Upper lobe of right lung (tissue), 1 donor: ENCODE data around the gene MEIOB. TPM values are rescaled to one million over a fixed set of nuclear protein-coding genes. Genes with fewer than 3 reads are reported as not detected.

Source experiments
- ATAC-seq: fragments of 200-7000 bp; cut with Tn5 transposase; one replicate; pipeline ENCODE4 v1.9.1; 2020; ENCODE audit warnings: mild to moderate bottlenecking, moderate library complexity
- DNase-seq: peaks from one replicate; pipeline ENCODE4 v3.0.0-alpha.2; 2020
- H3K27ac ChIP-seq: fragments of 200-600 bp; one replicate; pipeline ENCODE4 v1.8.0; 2022
- H3K27me3 ChIP-seq: fragments of 200-600 bp; one replicate; pipeline ENCODE4 v1.8.0; 2022; ENCODE audit warnings: mild to moderate bottlenecking
- H3K36me3 ChIP-seq: fragments of 200-600 bp; one replicate; pipeline ENCODE4 v1.8.0; 2022
- H3K4me1 ChIP-seq: fragments of 200-600 bp; one replicate; pipeline ENCODE4 v1.8.0; 2022
- H3K4me3 ChIP-seq: fragments of 200-600 bp; one replicate; pipeline ENCODE4 v1.8.0; 2022; ENCODE audit warnings: mild to moderate bottlenecking
- H3K9me3 ChIP-seq: fragments of 200-600 bp; one replicate; pipeline ENCODE4 v1.8.0; 2022
- CTCF ChIP-seq: fragments of 200-600 bp; IDR thresholded peaks from one replicate; pipeline ENCODE4 v1.8.0; 2022; ENCODE audit warnings: antibody characterized with exemption
- intact Hi-C: fragments of 100-400 bp; cut with DNase I; formaldehyde crosslinking; loops from one replicate; pipeline ENCODE4 v1.11.0; 2022
- total RNA-seq: library from RNA; stranded (reverse); fragmentation: NEBNext Ultra II Directional; extraction: Animal tissue kit (Norgen Biotek cat#: 25700); gene quantifications from one replicate; pipeline ENCODE4 v1.2.1, GENCODE V29; 2021
- donor health status: DM: no; HTN: yes; CAD: no; lungs with severe emphysema.

MEIOB gene
- total RNA-seq, 1 donor from 2014 or later: not detected

- intact Hi-C loops: loop anchor here (10.0 kb wide), 1 partner anchor 61 kb away; no protein-coding TSS in a partner anchor
- Histone ChIP-seq H3K36me3 (no peaks in the 10 kb centered on the region), H3K9me3 (no peaks in the 10 kb centered on the region), H3K27ac (no peak overlapping the region), H3K4me3 (no peak overlapping the region), H3K27me3 (peaks cover 22% of the 10 kb centered on the region), H3K4me1 (no peaks in the 10 kb centered on the region)
- ATAC-seq: no peak
- DNase-seq: no peak
- TF ChIP-seq CTCF: peak; percentile 67
These were observed 8.1 kb downstream of the MEIOB start for GRCh38 chr16:1863681-1864460.

- Histone ChIP-seq H3K9me3 (no peaks in the 10 kb centered on the region), H3K4me1 (no peaks in the 10 kb centered on the region), H3K27ac (no peak overlapping the region), H3K36me3 (no peaks in the 10 kb centered on the region), H3K4me3 (no peak overlapping the region), H3K27me3 (peaks cover 36% of the 10 kb centered on the region)
- intact Hi-C loops: loop anchor here (10.0 kb wide), 1 partner anchor 62 kb away; no protein-coding TSS in a partner anchor
- no peak for TF ChIP-seq CTCF
- ATAC-seq (no peak), DNase-seq (no peak)
These were observed 9.6 kb downstream of the MEIOB start for GRCh38 chr16:1862394-1862793.

- Histone ChIP-seq H3K27ac (no peak overlapping the region), H3K9me3 (no peaks in the 10 kb centered on the region), H3K27me3 (peaks cover 43% of the 10 kb centered on the region), H3K4me3 (no peak overlapping the region), H3K36me3 (no peaks in the 10 kb centered on the region), H3K4me1 (no peaks in the 10 kb centered on the region)
- no peak for DNase-seq
- no peak for ATAC-seq
- no peak for TF ChIP-seq CTCF
- intact Hi-C loops: loop anchor here (10.0 kb wide), 1 partner anchor 63 kb away; no protein-coding TSS in a partner anchor
These were observed 10.2 kb downstream of the MEIOB start for GRCh38 chr16:1861730-1862129.

DNA sequence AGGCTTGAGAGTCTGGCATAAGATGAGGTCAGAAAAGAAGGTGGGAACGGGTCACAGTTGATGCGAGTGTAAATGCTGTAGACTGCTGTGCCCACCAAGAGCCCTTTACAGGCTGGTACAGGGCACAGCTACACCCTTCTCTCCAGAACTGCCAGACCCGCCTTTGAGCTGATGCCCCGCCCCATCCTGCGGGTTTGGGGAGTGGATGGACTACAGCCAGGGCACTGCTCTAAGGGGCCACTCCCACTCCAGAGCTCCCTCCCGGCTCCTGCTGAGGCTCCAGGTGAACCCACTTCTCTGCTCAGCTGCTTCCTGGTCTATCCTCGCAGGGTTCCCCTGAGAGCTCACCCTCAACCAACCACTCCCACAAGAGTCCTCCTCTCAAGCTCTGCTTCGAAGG, 12.3 kb downstream of the MEIOB start:
- H3K9me3 ChIP-seq: no peaks in the 10 kb centered on the region
- H3K4me1 ChIP-seq: no peaks in the 10 kb centered on the region
- H3K27me3 ChIP-seq: peaks cover 40% of the 10 kb centered on the region
- H3K4me3 ChIP-seq: no peak overlapping the region
- H3K27ac ChIP-seq: no peak overlapping the region
- no peaks in the 10 kb centered on the region for H3K36me3 ChIP-seq
- intact Hi-C loops: loop anchor here (10.0 kb wide), 1 partner anchor 65 kb away; no protein-coding TSS in a partner anchor
- DNase-seq: peak; percentile 67
- peak; percentile 74 for ATAC-seq
- TF ChIP-seq CTCF: no peak

GRCh38 chr16:1858189-1858865, 13.6 kb downstream of the MEIOB start:
- H3K27me3 ChIP-seq: peaks cover 35% of the 10 kb centered on the region
- no peak overlapping the region for H3K27ac ChIP-seq
- H3K36me3 ChIP-seq: no peaks in the 10 kb centered on the region
- no peaks in the 10 kb centered on the region for H3K4me1 ChIP-seq
- DNase-seq (no peak), ATAC-seq (no peak)
- no peak for TF ChIP-seq CTCF
- intact Hi-C loops: no loop called here
- H3K9me3 ChIP-seq: no peaks in the 10 kb centered on the region
- H3K4me3 ChIP-seq: no peak overlapping the region
